Activated CD4-positive, alpha-beta T cell treated with anti-CD3 and anti-CD28 coated beads, Interleukin-2, amount 50 U/mL, for 24 hours (primary cell): ENCODE results near the gene TTLL12.

ENCODE experiments used
- DNase-seq, 2 donors: peaks; one replicate each; pipeline ENCODE4 v3.0.0-alpha.2; 2020; ENCODE audit warnings: low read depth in 1 of 2, low spot score in 1 of 2

Gene TTLL12

GRCh38 chr22:43174941-43175531 is 11.9 kb downstream of the TTLL12 start:
- no peak for DNase-seq

GRCh38 chr22:43173976-43174720 is 12.8 kb downstream of the TTLL12 start:
- no peak for DNase-seq

- no peak for DNase-seq
Measured at GRCh38 chr22:43173566-43173965, 13.4 kb downstream of the TTLL12 start.

- no peak for DNase-seq
Measured at GRCh38 chr22:43172191-43172590, 14.7 kb downstream of the TTLL12 start.

GRCh38 chr22:43171607-43172006 is 15.3 kb downstream of the TTLL12 start:
- no peak for DNase-seq

- DNase-seq = no peak
Measured at GRCh38 chr22:43171019-43171491, 15.9 kb downstream of the TTLL12 start.

GRCh38 chr22:43170131-43170480 is 16.8 kb downstream of the TTLL12 start:
- no peak for DNase-seq

GRCh38 chr22:43169310-43170130 is 17.4 kb downstream of the TTLL12 start:
- no peak for DNase-seq

GRCh38 chr22:43168471-43169309 is 18.2 kb downstream of the TTLL12 start:
- no peak for DNase-seq

GRCh38 chr22:43167001-43167589 is 19.8 kb downstream of the TTLL12 start:
- no peak for DNase-seq

- no peak for DNase-seq
Measured at GRCh38 chr22:43166132-43166930, 20.6 kb downstream of the TTLL12 start.

GRCh38 chr22:43164636-43165035 is 22.3 kb downstream of the TTLL12 start:
- no peak for DNase-seq

- no peak for DNase-seq
Measured at GRCh38 chr22:43163241-43163795, 23.6 kb downstream of the TTLL12 start.

GRCh38 chr22:43162412-43163150 is 24.4 kb downstream of the TTLL12 start:
- DNase-seq = no peak

- no peak for DNase-seq
Measured at GRCh38 chr22:43160497-43161126, 26.3 kb downstream of the TTLL12 start.

- no peak for DNase-seq
Measured at GRCh38 chr22:43159484-43160178, 27.3 kb downstream of the TTLL12 start.

- DNase-seq = no peak
Measured at GRCh38 chr22:43158778-43159483, 28.0 kb downstream of the TTLL12 start.
